Hepatocyte (in vitro differentiated cells): ENCODE results near the gene CD58. TPM values are rescaled to one million over a fixed set of nuclear protein-coding genes. Genes with fewer than 3 reads are reported as not detected.

Source experiments
- DNase-seq: peaks from one replicate; pipeline ENCODE4 v3.0.0-alpha.2; 2016; ENCODE audit warnings: low spot score
- H2AFZ ChIP-seq: fragments of 200-600 bp; sonication (generic); 2 replicates; pipeline ENCODE4 v1.6.0; 2016; ENCODE audit warnings: antibody characterized with exemption, mild to moderate bottlenecking
- H3K27ac ChIP-seq: fragments of 200-600 bp; sonication (generic); 2 replicates; pipeline ENCODE4 v1.5.1; 2016; ENCODE audit warnings: mild to moderate bottlenecking
- H3K27me3 ChIP-seq: fragments of 200-600 bp; sonication (generic); 2 replicates; pipeline ENCODE4 v1.6.1; 2016
- H3K36me3 ChIP-seq: fragments of 200-600 bp; sonication (generic); replicated peaks from 2 replicates; pipeline ENCODE4 v1.5.1; 2016; ENCODE audit warnings: low read depth; ENCODE audit not compliant: insufficient read depth
- H3K4me1 ChIP-seq: fragments of 200-600 bp; sonication (generic); 2 replicates; pipeline ENCODE4 v1.5.1; 2016; ENCODE audit warnings: mild to moderate bottlenecking, moderate library complexity; ENCODE audit not compliant: insufficient read depth
- H3K4me2 ChIP-seq: fragments of 200-600 bp; sonication (generic); 2 replicates; pipeline ENCODE4 v1.6.0; 2016
- H3K4me3 ChIP-seq: fragments of 200-600 bp; sonication (generic); 2 replicates; pipeline ENCODE4 v1.5.1; 2016; ENCODE audit warnings: mild to moderate bottlenecking
- H3K79me2 ChIP-seq: fragments of 200-600 bp; sonication (generic); 2 replicates; pipeline ENCODE4 v1.6.0; 2017; ENCODE audit warnings: mild to moderate bottlenecking
- H3K9me2 ChIP-seq: fragments of 200-600 bp; sonication (generic); replicated peaks from 2 replicates; pipeline ENCODE4 v1.6.0; 2017; ENCODE audit warnings: mild to moderate bottlenecking; ENCODE audit not compliant: insufficient read depth
- H3K9me3 ChIP-seq: fragments of 200-600 bp; sonication (generic); 2 replicates; pipeline ENCODE4 v1.5.1; 2016; ENCODE audit warnings: low read depth, mild to moderate bottlenecking
- H4K20me1 ChIP-seq: fragments of 200-600 bp; sonication (generic); 2 replicates; pipeline ENCODE4 v1.6.0; 2016; ENCODE audit warnings: mild to moderate bottlenecking; ENCODE audit not compliant: insufficient read depth, poor library complexity, severe bottlenecking
- CTCF ChIP-seq: fragments of 200-600 bp; sonication (generic); IDR thresholded peaks from 2 replicates; pipeline ENCODE4 v1.5.1; 2016; ENCODE audit warnings: antibody characterized with exemption, mild to moderate bottlenecking; ENCODE audit not compliant: poor library complexity
- EZH2 ChIP-seq: fragments of 200-600 bp; sonication (generic); IDR thresholded peaks from 2 replicates; pipeline ENCODE4 v1.6.1; 2016; ENCODE audit warnings: antibody characterized with exemption, mild to moderate bottlenecking, borderline replicate concordance
- EZH2phosphoT487 ChIP-seq: fragments of 200-600 bp; sonication (generic); IDR thresholded peaks from one replicate; pipeline ENCODE4 v1.6.1; 2018; ENCODE audit warnings: antibody characterized with exemption, mild to moderate bottlenecking, low read depth, moderate library complexity; ENCODE audit not compliant: unreplicated experiment, severe bottlenecking
- WGBS: methylation state at CpG from one replicate; pipeline ENCODE4 v1.1.6; 2016; ENCODE audit warnings: low lambda C conversion rate; ENCODE audit errors: missing lambda C conversion rate; 5-methylcytosine and 5-hydroxymethylcytosine counted together
- polyA plus RNA-seq: library from polyadenylated mRNA; unstranded; fragments of >200 nt; fragmentation: Nextera tagmentation; extraction: Ambion mirVana; gene quantifications from 2 replicates; pipeline ENCODE4 v1.2.1, GENCODE V29; 2016
- total RNA-seq: library from RNA; depleted of rRNA; stranded (reverse); fragments of >200 nt; gene quantifications from 2 replicates; pipeline ENCODE4 v1.2.3, GENCODE V29; 2014

Gene CD58
- total and polyA plus RNA-seq, 2 experiments from 2014 or later: 14.4 to 26.9 TPM

- H3K9me3 ChIP-seq: no peaks in the 10 kb centered on the region
- WGBS: 95% methylated on average over 2 of the region's 2 CpGs
Observed at GRCh38 chr1:116485976-116486375, 84.8 kb downstream of the CD58 start.

GRCh38 chr1:116485071-116485735 is 85.6 kb downstream of the CD58 start:
- H3K27ac ChIP-seq: peak overlapping the region; percentile 80
- H3K9me3 ChIP-seq: no peaks in the 10 kb centered on the region
- TF ChIP-seq EZH2: no peak
- TF ChIP-seq CTCF: peak; percentile 89
- TF ChIP-seq EZH2phosphoT487: no peak
- H3K4me3 ChIP-seq: no peak overlapping the region
- H3K79me2 ChIP-seq: peaks cover 7% of the 10 kb centered on the region
- no peak overlapping the region for H2AFZ ChIP-seq
- H4K20me1 ChIP-seq: no peaks in the 10 kb centered on the region
- DNase-seq: peak; percentile 95
- H3K36me3 ChIP-seq: no peaks in the 10 kb centered on the region
- no peaks in the 10 kb centered on the region for H3K27me3 ChIP-seq
- no peak overlapping the region for H3K4me2 ChIP-seq
- 59% methylated on average over 5 of the region's 6 CpGs for WGBS
- H3K9me2 ChIP-seq: no peaks in the 10 kb centered on the region
- peaks cover 52% of the 10 kb centered on the region for H3K4me1 ChIP-seq

More at GRCh38 chr1:116485976-116486375, 84.8 kb downstream of the CD58 start:
- Histone ChIP-seq H3K9me2 (no peaks in the 10 kb centered on the region), H3K79me2 (peaks cover 6% of the 10 kb centered on the region), H3K36me3 (no peaks in the 10 kb centered on the region), H3K27me3 (no peaks in the 10 kb centered on the region), H3K4me2 (no peak overlapping the region), H4K20me1 (no peaks in the 10 kb centered on the region), H3K4me1 (peaks cover 48% of the 10 kb centered on the region), H3K4me3 (no peak overlapping the region), H3K27ac (no peak overlapping the region), H2AFZ (no peak overlapping the region)
- TF ChIP-seq CTCF (no peak), EZH2phosphoT487 (no peak), EZH2 (no peak)
- no peak for DNase-seq

DNA sequence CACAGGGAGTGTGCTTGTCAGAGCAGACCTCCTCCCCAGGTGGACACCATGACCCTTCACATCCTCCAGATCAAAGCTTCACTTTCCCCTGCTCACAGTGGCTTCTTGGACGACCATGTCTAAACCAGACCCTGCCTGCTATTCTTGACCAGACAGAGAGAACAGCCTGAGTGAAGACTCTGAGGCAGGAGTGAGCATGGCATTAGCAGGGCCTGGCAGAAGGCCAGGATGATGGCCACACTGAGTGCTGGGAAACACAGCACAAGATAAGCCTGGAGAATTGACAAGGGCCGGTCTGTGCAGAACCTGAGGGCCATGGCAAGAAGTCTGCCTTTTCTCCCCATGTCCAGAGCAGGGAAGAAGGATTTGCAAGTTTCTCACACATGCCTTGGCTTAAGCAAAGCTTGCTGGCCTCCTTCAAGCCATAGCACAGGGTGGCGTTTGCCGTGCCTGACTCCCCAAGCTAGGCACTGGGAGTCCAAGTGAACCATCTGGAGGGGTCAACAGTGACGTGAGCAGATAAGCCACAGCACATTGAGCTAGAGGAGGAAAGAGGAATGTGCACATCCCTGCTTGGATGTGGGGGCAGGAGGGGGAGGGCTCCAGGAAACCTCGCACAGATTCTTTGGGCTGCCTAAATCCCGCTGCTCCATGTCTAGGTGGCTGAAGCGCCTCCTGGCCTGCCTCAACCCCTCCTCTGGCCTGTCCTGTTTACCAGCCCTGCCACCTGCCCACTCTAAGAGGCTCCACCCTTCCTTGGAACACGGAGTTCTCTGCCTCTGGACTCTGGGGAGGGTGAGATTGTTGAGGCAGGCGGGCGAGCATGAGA is 87.1 kb downstream of the CD58 start:
- TF ChIP-seq CTCF: no peak
- no peak for TF ChIP-seq EZH2
- no peak for TF ChIP-seq EZH2phosphoT487
- H3K27me3 ChIP-seq: no peaks in the 10 kb centered on the region
- no peaks in the 10 kb centered on the region for H4K20me1 ChIP-seq
- no peak overlapping the region for H3K4me2 ChIP-seq
- H3K79me2 ChIP-seq: peaks cover 16% of the 10 kb centered on the region
- WGBS: 69% methylated on average over 11 of the region's 11 CpGs
- peak overlapping the region; percentile 80 for H3K27ac ChIP-seq
- DNase-seq: peak; percentile 69
- H3K9me2 ChIP-seq: no peaks in the 10 kb centered on the region
- peaks cover 42% of the 10 kb centered on the region for H3K4me1 ChIP-seq
- no peaks in the 10 kb centered on the region for H3K9me3 ChIP-seq
- no peaks in the 10 kb centered on the region for H3K36me3 ChIP-seq
- no peak overlapping the region for H3K4me3 ChIP-seq
- no peak overlapping the region for H2AFZ ChIP-seq
